Caco-2 (cell line): ENCODE data around the gene PCDHGA10. TPM values are rescaled to one million over a fixed set of nuclear protein-coding genes. Genes with fewer than 3 reads are reported as not detected.

Source experiments
- Bru-seq: library from RNA; stranded (reverse); fragments of 400-500 nt; gene quantifications from one replicate; lab custom pipeline; 2021; lab: Mats Ljungman, UMichigan
- BruChase-seq, 2 experiments: library from RNA; stranded (reverse); fragments of 400-500 nt; gene quantifications; one replicate each; lab custom pipeline; 2021; lab: Mats Ljungman, UMichigan
- BruUV-seq: library from RNA; stranded (reverse); fragments of 400-500 nt; replicated peaks from 2 replicates; lab custom pipeline; 2021; lab: Mats Ljungman, UMichigan
- CTCF ChIA-PET: fragments of 300-600 bp; sonication (Branson Sonifier 250); formaldehyde crosslinking; loops from one replicate; lab custom pipeline; 2022; ENCODE audit warnings: antibody characterized with exemption; lab: Charles Lee
- POLR2A ChIA-PET: fragments of 300-600 bp; sonication (Branson Sonifier 250); formaldehyde crosslinking; loops from one replicate; lab custom pipeline; 2022; ENCODE audit warnings: antibody characterized with exemption; lab: Charles Lee
- DNase-seq, 2 experiments: peaks; one replicate each; pipeline versions ENCODE4 v3.0.0 to v3.0.0-alpha.2; 2020 to 2022
- H3K27me3 ChIP-seq: replicated peaks from 2 replicates; pipeline ENCODE4 v1.6.0; 2011; ENCODE audit warnings: low read length; ENCODE audit not compliant: control insufficient read depth, insufficient read depth
- H3K36me3 ChIP-seq: 2 replicates; pipeline ENCODE4 v1.5.1; 2011; ENCODE audit warnings: low read length; ENCODE audit not compliant: control insufficient read depth, insufficient read depth
- H3K4me1 ChIP-seq: fragments of 250-450 bp; sonication (Bioruptor Pico); 2 replicates; pipeline ENCODE4 v1.5.1; 2020; ENCODE audit warnings: mild to moderate bottlenecking
- H3K4me3 ChIP-seq: 2 replicates; pipeline ENCODE4 v1.5.1; 2011; ENCODE audit warnings: low read depth, mild to moderate bottlenecking, control low read depth, low read length
- H3K9me3 ChIP-seq: fragments of 250-450 bp; sonication (Bioruptor Pico); 2 replicates; pipeline ENCODE4 v1.5.1; 2020; ENCODE audit warnings: mild to moderate bottlenecking, moderate library complexity
- H3K27ac Mint-ChIP-seq: one replicate; pipeline ENCODE4 v1.8.0; 2022; ENCODE audit warnings: mixed read lengths; ENCODE audit not compliant: unreplicated experiment
- H3K27me3 Mint-ChIP-seq: one replicate; pipeline ENCODE4 v1.8.0; 2022; ENCODE audit warnings: mixed read lengths; ENCODE audit not compliant: insufficient read depth, unreplicated experiment
- H3K36me3 Mint-ChIP-seq: one replicate; pipeline ENCODE4 v1.8.0; 2022; ENCODE audit warnings: mild to moderate bottlenecking, mixed read lengths; ENCODE audit not compliant: insufficient read depth, unreplicated experiment
- H3K4me1 Mint-ChIP-seq: one replicate; pipeline ENCODE4 v1.8.0; 2022; ENCODE audit warnings: low read depth, mixed read lengths; ENCODE audit not compliant: unreplicated experiment
- H3K4me3 Mint-ChIP-seq: one replicate; pipeline ENCODE4 v1.8.0; 2022; ENCODE audit warnings: mild to moderate bottlenecking, moderate library complexity, mixed read lengths; ENCODE audit not compliant: unreplicated experiment
- H3K9me3 Mint-ChIP-seq: one replicate; pipeline ENCODE4 v1.8.0; 2022; ENCODE audit warnings: mixed read lengths; ENCODE audit not compliant: unreplicated experiment
- intact Hi-C: fragments of 100-400 bp; cut with micrococcal nuclease; formaldehyde crosslinking; loops from one replicate; pipeline ENCODE4 v1.10.0; 2022; ENCODE audit not compliant: unreplicated experiment
- long read RNA-seq: library from polyadenylated mRNA; stranded (forward); transcript quantifications from one replicate; pipeline ENCODE4 v2.0.0, GENCODE V29; 2022
- total RNA-seq: library from RNA; stranded (reverse); gene quantifications from 2 replicates; pipeline ENCODE4 v1.2.3, GENCODE V29; 2022
- TF ChIP-seq, protein P1 (sequence below), 2 experiments: fragments of 200-600 bp in 1 of 2; IDR thresholded peaks; 1 replicate in 1 of 2; 2 replicates in 1 of 2; pipeline versions ENCODE4 v1.5.1 to v1.8.0; 2011 to 2022; ENCODE audit warnings: antibody characterized with exemption in 1 of 2, control low read depth in 1 of 2, inconsistent platforms in 1 of 2, low read depth in 1 of 2, low read length in 1 of 2, mild to moderate bottlenecking in 1 of 2, moderate library complexity in 1 of 2; ENCODE audit not compliant: insufficient read depth in 1 of 2, severe bottlenecking in 1 of 2, unreplicated experiment in 1 of 2

The PCDHGA10 gene
- total RNA-seq (2.9 and 3.6 TPM in 2 replicates), Bru-seq, nascent RNA (percentile 66 among the genes with signal in this experiment), BruChase-seq, experiment 1, labeled RNA remaining after a 2-hour chase (percentile 81 among the genes with signal in this experiment), BruChase-seq, experiment 2, labeled RNA remaining after a 6-hour chase (percentile 80 among the genes with signal in this experiment)
- long read RNA-seq, full-length matches to known transcripts: 2 of 2 reads
- long read RNA-seq, partial matches to known transcripts: 0 of 2 reads
- long read RNA-seq, other reads (novel, unspliced or antisense): 0 of 2 reads

DNA sequence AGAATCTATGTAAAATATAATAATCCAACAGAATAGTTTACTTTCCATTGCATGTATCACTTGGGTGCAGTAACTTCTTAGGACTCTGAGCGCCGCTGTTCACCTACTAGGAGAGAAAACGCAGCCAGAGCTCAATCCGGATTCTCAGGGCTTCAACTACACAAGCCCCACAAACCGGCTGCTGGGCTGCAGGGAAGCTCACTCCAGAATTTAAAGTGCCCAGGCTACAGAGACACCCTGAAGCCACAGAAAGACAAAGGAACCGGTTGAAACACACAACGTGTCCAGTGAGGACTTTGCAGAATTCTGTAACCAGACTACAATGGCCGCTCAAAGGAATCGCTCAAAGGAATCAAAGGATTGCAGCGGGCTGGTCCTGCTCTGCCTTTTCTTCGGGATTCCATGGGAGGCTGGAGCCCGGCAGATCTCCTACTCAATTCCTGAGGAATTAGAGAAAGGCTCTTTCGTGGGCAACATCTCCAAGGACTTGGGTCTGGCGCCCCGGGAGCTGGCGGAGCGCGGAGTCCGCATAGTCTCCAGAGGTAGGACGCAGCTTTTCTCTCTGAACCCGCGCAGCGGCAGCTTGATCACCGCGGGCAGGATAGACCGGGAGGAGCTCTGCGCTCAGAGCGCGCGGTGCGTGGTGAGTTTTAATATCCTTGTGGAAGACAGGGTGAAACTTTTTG, at the start of gene PCDHGA10:
Gene PCDHGA10 (plus strand): TSS at position 134 of the 686 bp plus-strand sequence. CDS start 189 bp downstream, at position 323.
- H3K4me1 ChIP-seq: no peaks in the 10 kb centered on the region
- ChIA-PET POLR2A (interaction anchor here (1.4 kb wide), 1 partner anchor 92 kb away, joined by 4 read pairs; the partner anchor contains the start of gene TAF7), CTCF (interaction anchor here (0.9 to 2.1 kb wide), 8 partner anchors 87 to 190 kb away, joined by 3 to 16 read pairs (median 4); partner anchors contain the start of gene PCDHB14)
- Mint-ChIP-seq H3K27ac (no peak within 1 kb of the TSS), H3K4me1 (no peaks in the 10 kb centered on the region), H3K9me3 (peaks cover 37% of the 10 kb centered on the region), H3K27me3 (no peaks in the 10 kb centered on the region), H3K4me3 (peak within 1 kb of the TSS; percentile 86), H3K36me3 (peaks cover 8% of the 10 kb centered on the region)
- peaks cover 11% of the 10 kb centered on the region for H3K9me3 ChIP-seq
- TSS peak; percentile 19 for BruUV-seq
- TF ChIP-seq, protein P1, sequence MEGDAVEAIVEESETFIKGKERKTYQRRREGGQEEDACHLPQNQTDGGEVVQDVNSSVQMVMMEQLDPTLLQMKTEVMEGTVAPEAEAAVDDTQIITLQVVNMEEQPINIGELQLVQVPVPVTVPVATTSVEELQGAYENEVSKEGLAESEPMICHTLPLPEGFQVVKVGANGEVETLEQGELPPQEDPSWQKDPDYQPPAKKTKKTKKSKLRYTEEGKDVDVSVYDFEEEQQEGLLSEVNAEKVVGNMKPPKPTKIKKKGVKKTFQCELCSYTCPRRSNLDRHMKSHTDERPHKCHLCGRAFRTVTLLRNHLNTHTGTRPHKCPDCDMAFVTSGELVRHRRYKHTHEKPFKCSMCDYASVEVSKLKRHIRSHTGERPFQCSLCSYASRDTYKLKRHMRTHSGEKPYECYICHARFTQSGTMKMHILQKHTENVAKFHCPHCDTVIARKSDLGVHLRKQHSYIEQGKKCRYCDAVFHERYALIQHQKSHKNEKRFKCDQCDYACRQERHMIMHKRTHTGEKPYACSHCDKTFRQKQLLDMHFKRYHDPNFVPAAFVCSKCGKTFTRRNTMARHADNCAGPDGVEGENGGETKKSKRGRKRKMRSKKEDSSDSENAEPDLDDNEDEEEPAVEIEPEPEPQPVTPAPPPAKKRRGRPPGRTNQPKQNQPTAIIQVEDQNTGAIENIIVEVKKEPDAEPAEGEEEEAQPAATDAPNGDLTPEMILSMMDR (IDR thresholded peaks at IDR 0.05; ENCODE audit: insufficient read depth in 1 of 2, low read depth in 1 of 2, low read length in 1 of 2, severe bottlenecking in 1 of 2, unreplicated experiment in 1 of 2): peak; percentile 50 to 55
- no peaks in the 10 kb centered on the region for H3K36me3 ChIP-seq
- DNase-seq: peak in 1 of 2 experiments; percentile 50
- H3K27me3 ChIP-seq: no peaks in the 10 kb centered on the region
- intact Hi-C loops: loop anchor here (1.0 to 5.0 kb wide), 4 partner anchors 91 to 147 kb away; partner anchors contain the start of gene TAF7
- peak within 1 kb of the TSS; percentile 49 for H3K4me3 ChIP-seq

DNA sequence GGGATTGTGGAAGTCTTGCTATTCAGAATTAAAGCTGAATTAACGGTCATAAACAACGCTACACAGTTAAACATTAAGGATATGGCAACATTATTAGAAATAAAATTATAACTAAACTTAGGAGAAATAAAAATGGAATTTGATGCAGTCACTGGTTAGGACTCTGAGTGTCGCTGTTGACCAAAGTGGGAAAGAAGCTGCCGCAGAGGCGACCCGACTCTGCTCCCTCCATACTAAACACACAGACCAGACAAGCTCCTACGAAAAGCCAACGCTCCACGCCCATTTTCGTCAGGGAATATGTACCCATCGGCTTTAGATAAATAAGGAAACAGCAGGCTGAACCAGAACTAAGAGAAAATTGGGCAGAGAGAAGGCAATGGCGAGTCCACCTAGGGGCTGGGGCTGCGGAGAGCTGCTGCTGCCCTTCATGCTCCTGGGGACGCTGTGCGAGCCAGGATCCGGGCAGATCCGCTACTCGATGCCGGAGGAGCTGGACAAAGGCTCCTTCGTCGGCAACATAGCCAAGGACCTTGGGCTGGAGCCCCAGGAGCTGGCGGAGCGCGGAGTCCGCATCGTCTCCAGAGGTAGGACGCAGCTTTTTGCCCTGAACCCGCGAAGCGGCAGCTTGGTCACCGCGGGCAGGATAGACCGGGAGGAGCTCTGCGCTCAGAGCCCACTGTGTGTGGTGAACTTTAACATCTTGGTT, 48.7 kb upstream of the PCDHGA10 start, which contains the start of gene PCDHGA5:
Gene PCDHGA5 (plus strand): TSS at position 211 of the 709 bp plus-strand sequence. CDS start 169 bp downstream, at position 380.
- intact Hi-C loops: no loop called here
- ChIA-PET POLR2A (no interaction called here), CTCF (interaction anchor here (1.9 kb wide), 1 partner anchor 200 kb away, joined by 6 read pairs; no protein-coding TSS in a partner anchor)

More for the DNA sequence above, 48.7 kb upstream of the PCDHGA10 start, which contains the start of gene PCDHGA5:
- H3K36me3 ChIP-seq: no peaks in the 10 kb centered on the region
- H3K27ac Mint-ChIP-seq: no peak within 1 kb of the TSS
- DNase-seq: no peak
- TF ChIP-seq, protein P1 (IDR thresholded peaks at IDR 0.05; ENCODE audit: insufficient read depth in 1 of 2, low read depth in 1 of 2, low read length in 1 of 2, severe bottlenecking in 1 of 2, unreplicated experiment in 1 of 2): no peak
- no peaks in the 10 kb centered on the region for H3K9me3 ChIP-seq
- H3K4me3 Mint-ChIP-seq: no peak within 1 kb of the TSS
- H3K27me3 ChIP-seq: no peaks in the 10 kb centered on the region
- no peak within 1 kb of the TSS for H3K4me3 ChIP-seq
- peaks cover 31% of the 10 kb centered on the region for H3K9me3 Mint-ChIP-seq
- BruUV-seq: no TSS peak
- H3K36me3 Mint-ChIP-seq: no peaks in the 10 kb centered on the region
- no peaks in the 10 kb centered on the region for H3K4me1 ChIP-seq
- H3K4me1 Mint-ChIP-seq: no peaks in the 10 kb centered on the region
- H3K27me3 Mint-ChIP-seq: no peaks in the 10 kb centered on the region
